H1 (cell line): Measurements from ENCODE around the gene PDZRN3. TPM values are rescaled to one million over a fixed set of nuclear protein-coding genes. Genes with fewer than 3 reads are reported as not detected.

Source experiments
- CTCF ChIA-PET: fragments of 300-600 bp; sonication (Branson Sonifier 250); formaldehyde crosslinking; loops from one replicate; lab custom pipeline; 2021; ENCODE audit not compliant: partially characterized antibody; lab: Charles Lee
- POLR2A ChIA-PET: fragments of 300-600 bp; sonication (Branson Sonifier 250); formaldehyde crosslinking; loops from one replicate; lab custom pipeline; 2021; ENCODE audit warnings: inconsistent platforms; ENCODE audit not compliant: partially characterized antibody; lab: Charles Lee
- DNase-seq, 2 experiments: peaks; one replicate each; pipeline versions ENCODE4 v3.0.0 to v3.0.0-alpha.2; 2010 to 2022; ENCODE audit warnings: low spot score in 2 of 2, low read depth in 1 of 2, mixed read lengths in 1 of 2
- FAIRE-seq: peaks from 2 replicates; lab custom pipeline; 2011; peaks lifted over from hg19 to GRCh38; lab: Jason Lieb, UNC
- H2AFZ ChIP-seq: 2 replicates; pipeline ENCODE4 v1.8.1; 2012; ENCODE audit warnings: low read length, inconsistent platforms
- H2AK5ac ChIP-seq: 2 replicates; pipeline ENCODE4 v1.6.1; 2013; ENCODE audit warnings: low read depth, low read length
- H2BK120ac ChIP-seq: replicated peaks from 2 replicates; pipeline ENCODE3; 2013; ENCODE audit warnings: low read depth, low read length, inconsistent platforms
- H2BK12ac ChIP-seq: 2 replicates; pipeline ENCODE4 v1.6.1; 2013; ENCODE audit warnings: low read depth, low read length
- H2BK15ac ChIP-seq: 2 replicates; pipeline ENCODE4 v1.6.1; 2013; ENCODE audit warnings: low read length
- H2BK20ac ChIP-seq: 2 replicates; pipeline ENCODE4 v1.6.1; 2013; ENCODE audit warnings: low read length
- H2BK5ac ChIP-seq: 2 replicates; pipeline ENCODE4 v1.6.1; 2013; ENCODE audit warnings: low read depth, low read length
- H3K14ac ChIP-seq: 2 replicates; pipeline ENCODE4 v1.6.1; 2013; ENCODE audit warnings: inconsistent platforms; ENCODE audit not compliant: insufficient read length
- H3K18ac ChIP-seq: 2 replicates; pipeline ENCODE4 v1.6.1; 2013; ENCODE audit warnings: low read length; ENCODE audit errors: extremely low read depth
- H3K23ac ChIP-seq: 2 replicates; pipeline ENCODE4 v1.6.1; 2013; ENCODE audit warnings: inconsistent platforms; ENCODE audit not compliant: insufficient read length
- H3K23me2 ChIP-seq: 2 replicates; pipeline ENCODE4 v1.6.1; 2013; ENCODE audit warnings: low read depth, low read length
- H3K27ac ChIP-seq: 2 replicates; pipeline ENCODE4 v1.6.1; 2011; ENCODE audit warnings: low read depth, low read length, inconsistent platforms
- H3K27me3 ChIP-seq, 4 experiments: replicated peaks in 1 of 4; 1 replicate in 1 of 4; 2 replicates in 3 of 4; pipeline versions ENCODE4 v1.6.1 to v1.8.1; 2011 to 2013; ENCODE audit warnings: low read length in 3 of 4, mild to moderate bottlenecking in 3 of 4, inconsistent platforms in 2 of 4, mixed read lengths in 2 of 4, moderate library complexity in 1 of 4; ENCODE audit not compliant: control insufficient read depth in 3 of 4, insufficient read depth in 3 of 4; ENCODE audit errors: extremely low read depth in 1 of 4
- H3K36me3 ChIP-seq, 4 experiments: 2 replicates each; pipeline versions ENCODE4 v1.6.1 to v1.8.1; 2011 to 2013; ENCODE audit warnings: mild to moderate bottlenecking in 4 of 4, low read length in 3 of 4, moderate library complexity in 2 of 4, control low read depth in 1 of 4, inconsistent platforms in 1 of 4; ENCODE audit not compliant: insufficient read depth in 4 of 4, control insufficient read depth in 2 of 4
- H3K4ac ChIP-seq: replicated peaks from 2 replicates; pipeline ENCODE3; 2013; ENCODE audit warnings: low read length, low read depth, mixed read lengths, inconsistent platforms; ENCODE audit not compliant: insufficient read length
- H3K4me1 ChIP-seq, 4 experiments: replicated peaks in 1 of 4; 1 replicate in 1 of 4; 2 replicates in 3 of 4; pipeline versions ENCODE4 v1.6.1 to v1.8.1; 2011 to 2013; ENCODE audit warnings: low read length in 3 of 4, inconsistent platforms in 2 of 4, mixed read lengths in 1 of 4; ENCODE audit not compliant: insufficient read depth in 4 of 4, control insufficient read depth in 3 of 4
- H3K4me2 ChIP-seq, 2 experiments: 2 replicates each; pipeline versions ENCODE4 v1.6.1 to v1.8.1; 2011 to 2013; ENCODE audit warnings: low read depth in 2 of 2, low read length in 2 of 2, control low read depth in 1 of 2, inconsistent platforms in 1 of 2, mild to moderate bottlenecking in 1 of 2; ENCODE audit not compliant: insufficient read depth in 1 of 2
- H3K4me3 ChIP-seq, 4 experiments: fragments of 200-600, 300-600 bp in 1 of 4; sonication (generic), shearing (Covaris generic), sonication (Bioruptor Twin) in 1 of 4; 2 replicates each; pipeline versions ENCODE4 v1.5.1 to v1.8.1; 2011 to 2016; ENCODE audit warnings: low read length in 4 of 4, low read depth in 3 of 4, control low read depth in 2 of 4, inconsistent platforms in 2 of 4, mild to moderate bottlenecking in 2 of 4, mixed read lengths in 1 of 4, moderate library complexity in 1 of 4; ENCODE audit not compliant: insufficient read depth in 2 of 4; ENCODE audit errors: extremely low read depth in 1 of 4
- H3K56ac ChIP-seq: replicated peaks from 2 replicates; pipeline ENCODE3; 2013; ENCODE audit warnings: low read depth, mild to moderate bottlenecking, mixed read lengths, low read length, inconsistent platforms; ENCODE audit not compliant: insufficient read length
- H3K79me1 ChIP-seq: 2 replicates; pipeline ENCODE4 v1.6.1; 2013; ENCODE audit warnings: low read depth, low read length, control low read depth
- H3K79me2 ChIP-seq, 2 experiments: 2 replicates each; pipeline versions ENCODE4 v1.6.1 to v1.8.1; 2012 to 2013; ENCODE audit warnings: low read length in 2 of 2, mild to moderate bottlenecking in 2 of 2, inconsistent platforms in 1 of 2; ENCODE audit not compliant: insufficient read depth in 2 of 2, control insufficient read depth in 1 of 2
- H3K9ac ChIP-seq, 4 experiments: replicated peaks in 1 of 4; 1 replicate in 1 of 4; 2 replicates in 3 of 4; pipeline versions ENCODE4 v1.6.1 to v1.8.1; 2011 to 2013; ENCODE audit warnings: low read depth in 3 of 4, low read length in 3 of 4, control low read depth in 2 of 4, mild to moderate bottlenecking in 2 of 4, moderate library complexity in 2 of 4, inconsistent platforms in 1 of 4; ENCODE audit errors: extremely low read depth in 1 of 4
- H3K9me3 ChIP-seq, 2 experiments: 2 replicates each; pipeline versions ENCODE4 v1.6.1 to v1.8.1; 2012 to 2013; ENCODE audit warnings: mild to moderate bottlenecking in 2 of 2, moderate library complexity in 2 of 2, control low read depth in 1 of 2, inconsistent platforms in 1 of 2, low read depth in 1 of 2, low read length in 1 of 2, mixed read lengths in 1 of 2; ENCODE audit not compliant: insufficient read depth in 2 of 2
- H4K20me1 ChIP-seq, 2 experiments: replicated peaks in 1 of 2; 2 replicates each; pipeline versions ENCODE3 to v1.8.1; 2011 to 2013; ENCODE audit warnings: inconsistent platforms in 2 of 2, low read length in 2 of 2, mild to moderate bottlenecking in 1 of 2; ENCODE audit not compliant: insufficient read depth in 2 of 2, control insufficient read depth in 1 of 2
- H4K5ac ChIP-seq: 2 replicates; pipeline ENCODE4 v1.6.1; 2013; ENCODE audit warnings: low read length, low read depth, mixed read lengths, inconsistent platforms; ENCODE audit not compliant: insufficient read length
- H4K8ac ChIP-seq: 2 replicates; pipeline ENCODE4 v1.8.0; 2013; ENCODE audit warnings: mild to moderate bottlenecking, moderate library complexity, low read length, inconsistent platforms; ENCODE audit not compliant: insufficient read depth; ENCODE audit errors: extremely low read depth
- H4K91ac ChIP-seq: replicated peaks from 2 replicates; pipeline ENCODE3; 2013; ENCODE audit warnings: low read length, mixed read lengths, inconsistent platforms; ENCODE audit not compliant: insufficient read length
- BACH1 ChIP-seq: IDR thresholded peaks from 2 replicates; pipeline ENCODE4 v1.6.1; 2012; ENCODE audit warnings: low read length, improper control_type of control experiment
- BCL11A ChIP-seq, 2 experiments: IDR thresholded peaks; one replicate each; pipeline ENCODE4 v1.6.1; 2011; ENCODE audit warnings: low read depth in 2 of 2, low read length in 2 of 2, mild to moderate bottlenecking in 2 of 2
- CBX5 ChIP-seq: fragments of 300-800, 300-1000 bp; sonication (generic); IDR thresholded peaks from 2 replicates; pipeline ENCODE4 v1.7.1; 2016; ENCODE audit warnings: antibody characterized with exemption, low read length, low read depth
- CEBPB ChIP-seq: IDR thresholded peaks from 2 replicates; pipeline ENCODE4 v1.6.1; 2012; ENCODE audit warnings: low read depth, low read length
- CHD1 ChIP-seq: IDR thresholded peaks from 2 replicates; pipeline ENCODE4 v1.6.1; 2012; ENCODE audit warnings: low read depth, low read length, improper control_type of control experiment
- GTF2F1 ChIP-seq: IDR thresholded peaks from 2 replicates; pipeline ENCODE4 v1.6.1; 2012; ENCODE audit warnings: low read depth, low read length, improper control_type of control experiment, borderline replicate concordance
- HDAC2 ChIP-seq, 2 experiments: fragments of 300-600 bp in 1 of 2; sonication (generic) in 1 of 2; IDR thresholded peaks; 2 replicates each; pipeline ENCODE4 v1.6.1; 2011 to 2012; ENCODE audit warnings: low read depth in 2 of 2, low read length in 2 of 2, mild to moderate bottlenecking in 2 of 2, moderate library complexity in 2 of 2, borderline replicate concordance in 1 of 2, inconsistent platforms in 1 of 2
- KDM4A ChIP-seq: IDR thresholded peaks from one replicate; pipeline ENCODE4 v1.7.1; 2012; ENCODE audit warnings: low read depth, mild to moderate bottlenecking, moderate library complexity, low read length, inconsistent platforms; ENCODE audit not compliant: severe bottlenecking
- KDM5A ChIP-seq: fragments of 200-600 bp; IDR thresholded peaks from 2 replicates; pipeline ENCODE4 v1.7.1; 2012; ENCODE audit warnings: mild to moderate bottlenecking, low read length, inconsistent platforms, mixed read lengths
- RFX5 ChIP-seq: IDR thresholded peaks from 2 replicates; pipeline ENCODE4 v1.6.1; 2011; ENCODE audit warnings: low read depth, low read length, improper control_type of control experiment, borderline replicate concordance
- SIX5 ChIP-seq: IDR thresholded peaks from 2 replicates; pipeline ENCODE4 v1.6.1; 2011; ENCODE audit warnings: mild to moderate bottlenecking, low read depth, low read length
- SP2 ChIP-seq: IDR thresholded peaks from 2 replicates; pipeline ENCODE4 v1.6.1; 2012; ENCODE audit warnings: mild to moderate bottlenecking, low read length, inconsistent platforms
- SP4 ChIP-seq: IDR thresholded peaks from 2 replicates; pipeline ENCODE4 v1.6.1; 2012; ENCODE audit warnings: low read length, inconsistent platforms
- WGBS, 2 experiments: shearing (Covaris generic) in 1 of 2; methylation state at CpG; one replicate each; pipeline versions ENCODE4 v1.1.6 to v1.1.7; 2013 to 2015; ENCODE audit warnings: low lambda C conversion rate in 2 of 2, mixed read lengths in 2 of 2, inconsistent platforms in 1 of 2, low coverage in 1 of 2, missing lambda C conversion rate in 1 of 2; ENCODE audit not compliant: insufficient replicate concordance in 2 of 2, insufficient coverage in 1 of 2, insufficient read length in 1 of 2; ENCODE audit errors: extremely low coverage in 1 of 2, missing lambda C conversion rate in 1 of 2; 5-methylcytosine and 5-hydroxymethylcytosine counted together
- polyA plus RNA-seq, 7 experiments: library from polyadenylated mRNA; depleted of rRNA in 3 of 7; stranded (reverse) in 5 of 7; unstranded in 2 of 7; fragments of >200 nt in 5 of 7; fragments of 200-250 nt in 2 of 7; gene quantifications; 1 replicate in 5 of 7; 2 replicates in 1 of 7; 4 replicates in 1 of 7; pipeline versions ENCODE4 v1.2.1 to v1.2.3, GENCODE V29; 2011 to 2013; ENCODE audit warnings: missing spikeins in 2 of 7, mixed read lengths in 2 of 7
- total RNA-seq: library from RNA; stranded (reverse); fragmentation: NEBNext Ultra II Directional; extraction: Animal tissue kit (Norgen Biotek cat#: 25700); gene quantifications from 2 replicates; pipeline ENCODE4 v1.2.1, GENCODE V29; 2021
- TF ChIP-seq, protein P1 (sequence below): IDR thresholded peaks from 2 replicates; pipeline ENCODE4 v1.6.1; 2012; ENCODE audit warnings: inconsistent platforms

PDZRN3 gene
- total and polyA plus RNA-seq, 2 of the 8 experiments (the other 6 are each of a cell fraction or from before 2014, with no cell fraction given): 4.2 to 20.5 TPM

DNA sequence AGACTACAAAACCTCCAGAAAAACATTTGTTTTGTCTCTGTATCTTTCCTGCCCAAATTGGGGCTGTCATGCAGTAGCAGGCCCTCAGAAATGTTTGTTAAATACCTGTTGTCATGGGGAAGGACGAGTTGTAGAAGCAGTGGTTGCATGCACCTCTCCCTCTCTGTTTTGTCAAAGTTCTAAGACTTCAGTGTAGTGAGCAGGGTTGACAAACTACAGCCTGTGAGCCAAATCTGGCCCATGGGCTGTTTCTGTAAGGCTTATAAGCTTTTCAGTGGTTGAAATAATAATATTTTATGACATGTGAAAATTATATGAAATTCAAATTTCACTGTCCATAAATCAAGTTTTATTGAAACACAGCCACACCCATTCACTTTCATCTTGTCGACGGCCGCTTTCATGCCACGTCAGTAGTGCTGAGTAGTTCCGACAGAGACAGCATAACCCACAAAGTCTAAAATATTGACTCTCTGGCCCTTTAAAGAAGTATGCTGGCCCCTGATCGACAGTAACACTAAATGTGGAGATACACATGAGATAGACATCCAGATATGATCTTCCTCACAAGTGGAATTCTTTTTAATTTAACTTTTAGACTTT, 102.9 kb downstream of the PDZRN3 start:
- POLR2A ChIA-PET: no interaction called here
- peaks cover 0 to 2% of the 10 kb centered on the region in 2 experiments; a peak in 2 of 4 replicates for H3K79me2 ChIP-seq
- no peak overlapping the region for H3K9ac ChIP-seq
- H3K23ac ChIP-seq: no peak overlapping the region
- no peak overlapping the region for H4K91ac ChIP-seq
- H3K4me2 ChIP-seq: no peak overlapping the region
- no peak for FAIRE-seq
- no peak overlapping the region for H3K4ac ChIP-seq
- no peak overlapping the region for H2AK5ac ChIP-seq
- no peak overlapping the region for H3K18ac ChIP-seq
- H2BK15ac ChIP-seq: no peak overlapping the region
- H2BK120ac ChIP-seq: no peak overlapping the region
- no peak overlapping the region for H2AFZ ChIP-seq
- no peaks in the 10 kb centered on the region; the same call in 1 of the 2 replicates for H3K79me1 ChIP-seq
- no peak for DNase-seq
- H3K27ac ChIP-seq: no peak overlapping the region
- no peaks in the 10 kb centered on the region for H3K36me3 ChIP-seq
- no peak overlapping the region for H2BK20ac ChIP-seq
- 0 out of 4 replicates have a peak, but pooled peaks cover 0 to 4% of the 10 kb centered on the region in 2 experiments for H3K9me3 ChIP-seq
- 93% methylated on average over 7 of the region's 7 CpGs; no CpG with 5 or more reads in 1 of the 2 experiments for WGBS, 2 experiments
- no peak overlapping the region for H3K56ac ChIP-seq
- CTCF ChIA-PET: no interaction called here
- no peak overlapping the region for H4K8ac ChIP-seq
- no peak overlapping the region for H3K4me3 ChIP-seq
- H4K20me1 ChIP-seq: no peaks in the 10 kb centered on the region
- H3K27me3 ChIP-seq: no peaks in the 10 kb centered on the region
- H3K14ac ChIP-seq: no peak overlapping the region
- no peaks in the 10 kb centered on the region for H3K23me2 ChIP-seq
- no peak overlapping the region for H2BK5ac ChIP-seq
- H3K4me1 ChIP-seq: no peaks in the 10 kb centered on the region; a peak in 1 of 7 replicates
- no peak overlapping the region for H2BK12ac ChIP-seq
- H4K5ac ChIP-seq: no peak overlapping the region
- no peak for TF ChIP-seq BACH1
- no peak for TF ChIP-seq SP4
- no peak for TF ChIP-seq CHD1
- TF ChIP-seq KDM5A: no peak
- no peak for TF ChIP-seq CBX5
- TF ChIP-seq, protein P1, sequence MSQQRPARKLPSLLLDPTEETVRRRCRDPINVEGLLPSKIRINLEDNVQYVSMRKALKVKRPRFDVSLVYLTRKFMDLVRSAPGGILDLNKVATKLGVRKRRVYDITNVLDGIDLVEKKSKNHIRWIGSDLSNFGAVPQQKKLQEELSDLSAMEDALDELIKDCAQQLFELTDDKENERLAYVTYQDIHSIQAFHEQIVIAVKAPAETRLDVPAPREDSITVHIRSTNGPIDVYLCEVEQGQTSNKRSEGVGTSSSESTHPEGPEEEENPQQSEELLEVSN: no peak
- TF ChIP-seq GTF2F1: no peak
- TF ChIP-seq SP2: no peak
- no peak for TF ChIP-seq HDAC2 (IDR thresholded peaks at IDR 0.05; ENCODE audit: borderline replicate concordance in 1 of 2, low read depth in 2 of 2, low read length in 2 of 2)
- TF ChIP-seq BCL11A (IDR thresholded peaks at IDR 0.05; ENCODE audit: low read depth in 2 of 2, low read length in 2 of 2): no peak
- TF ChIP-seq RFX5: no peak
- TF ChIP-seq CEBPB: no peak
- TF ChIP-seq KDM4A: no peak
- no peak for TF ChIP-seq SIX5
